ENCODE measurements around the gene APOOL. TPM values are rescaled to one million over a fixed set of nuclear protein-coding genes. Genes with fewer than 3 reads are reported as not detected.

Gene APOOL
- total RNA-seq, 2 experiments from 2014 or later, result 16.6 to 18.4 TPM

Other genes starting within 250 kb of the APOOL start
- gene SATL1, start 239.9 kb downstream of the APOOL start, total RNA-seq, result not detected
- under 1 TPM; 0.31 to 0.33 TPM for gene ZNF711, start 240.1 kb downstream of the APOOL start, total RNA-seq

All from activated CD4-positive, alpha-beta memory T cell treated with anti-CD3 and anti-CD28 coated beads for 36 hours (primary cell).